IMR-90 (cell line): ENCODE results near the gene HADH. TPM values are rescaled to one million over a fixed set of nuclear protein-coding genes. Genes with fewer than 3 reads are reported as not detected.

Source experiments
- ATAC-seq: fragments of 200-7000 bp; cut with Tn5 transposase; 2 replicates; pipeline ENCODE4 v1.9.1; 2020; ENCODE audit warnings: low read depth, mild to moderate bottlenecking, moderate library complexity
- BruUV-seq: library from RNA; stranded (reverse); fragments of 400-500 nt; replicated peaks from 2 replicates; lab custom pipeline; 2021; lab: Mats Ljungman, UMichigan
- CTCF ChIA-PET: fragments of 300-600 bp; formaldehyde crosslinking; extraction: SDS; loops from one replicate; lab custom pipeline; 2021; ENCODE audit warnings: antibody characterized with exemption; lab: Yijun Ruan, JAX
- POLR2A ChIA-PET: fragments of 300-600 bp; sonication (Branson Sonifier 250); formaldehyde crosslinking; loops from one replicate; lab custom pipeline; 2022; ENCODE audit warnings: antibody characterized with exemption; ENCODE audit not compliant: unreplicated experiment; lab: Charles Lee
- DNase-seq: peaks from one replicate; pipeline ENCODE4 v3.0.0; 2013
- H2AFZ ChIP-seq: replicated peaks from 2 replicates; pipeline ENCODE3; 2013; ENCODE audit warnings: low read length, mild to moderate bottlenecking; ENCODE audit not compliant: poor library complexity
- H2AK5ac ChIP-seq: 2 replicates; pipeline ENCODE4 v1.6.1; 2013; ENCODE audit warnings: low read depth, low read length, inconsistent platforms
- H2AK9ac ChIP-seq: replicated peaks from 2 replicates; pipeline ENCODE3; 2013; ENCODE audit warnings: mild to moderate bottlenecking, low read depth, low read length, moderate library complexity; ENCODE audit not compliant: poor library complexity
- H2BK120ac ChIP-seq: 2 replicates; pipeline ENCODE4 v1.6.1; 2013; ENCODE audit warnings: low read depth, low read length, inconsistent platforms
- H2BK15ac ChIP-seq: 3 replicates; pipeline ENCODE4 v1.6.1; 2013; ENCODE audit warnings: low read depth, low read length, inconsistent platforms
- H2BK20ac ChIP-seq: 2 replicates; pipeline ENCODE4 v1.6.1; 2013; ENCODE audit warnings: low read depth, mild to moderate bottlenecking, inconsistent platforms, low read length, moderate library complexity
- H2BK5ac ChIP-seq: 2 replicates; pipeline ENCODE4 v1.6.1; 2013; ENCODE audit warnings: mild to moderate bottlenecking, low read depth, low read length, inconsistent platforms; ENCODE audit not compliant: poor library complexity, severe bottlenecking
- H3K14ac ChIP-seq: replicated peaks from 2 replicates; pipeline ENCODE4 v1.6.1; 2013; ENCODE audit warnings: low read depth, low read length, inconsistent platforms
- H3K18ac ChIP-seq: 2 replicates; pipeline ENCODE4 v1.6.1; 2013; ENCODE audit warnings: low read depth, low read length, control low read depth
- H3K23ac ChIP-seq: 2 replicates; pipeline ENCODE4 v1.6.1; 2013; ENCODE audit warnings: low read depth, low read length, inconsistent platforms
- H3K27ac ChIP-seq: 2 replicates; pipeline ENCODE4 v1.5.1; 2013; ENCODE audit warnings: mild to moderate bottlenecking, control low read depth, low read length; ENCODE audit not compliant: insufficient read depth
- H3K27me3 ChIP-seq: 2 replicates; pipeline ENCODE4 v1.6.1; 2013; ENCODE audit warnings: low read length; ENCODE audit not compliant: control insufficient read depth, insufficient read depth
- H3K36me3 ChIP-seq: 2 replicates; pipeline ENCODE4 v1.6.1; 2013; ENCODE audit warnings: low read length, mixed read lengths; ENCODE audit not compliant: control insufficient read depth, insufficient read depth
- H3K4ac ChIP-seq: 2 replicates; pipeline ENCODE4 v1.6.1; 2013; ENCODE audit warnings: low read depth, low read length, inconsistent platforms
- H3K4me1 ChIP-seq: 2 replicates; pipeline ENCODE4 v1.6.1; 2013; ENCODE audit warnings: low read length, mixed read lengths; ENCODE audit not compliant: control insufficient read depth, insufficient read depth
- H3K4me2 ChIP-seq: 2 replicates; pipeline ENCODE4 v1.6.1; 2013; ENCODE audit warnings: low read depth, mild to moderate bottlenecking, control low read depth, low read length, moderate library complexity
- H3K4me3 ChIP-seq: 2 replicates; pipeline ENCODE4 v1.5.1; 2013; ENCODE audit warnings: low read depth, mild to moderate bottlenecking, control low read depth, low read length, moderate library complexity; ENCODE audit not compliant: insufficient read depth
- H3K56ac ChIP-seq: 2 replicates; pipeline ENCODE4 v1.6.1; 2013; ENCODE audit warnings: low read length, inconsistent platforms; ENCODE audit not compliant: insufficient read depth; ENCODE audit errors: extremely low read depth
- H3K79me1 ChIP-seq, 2 experiments: 2 replicates each; pipeline ENCODE4 v1.6.1; 2013; ENCODE audit warnings: low read length in 2 of 2, inconsistent platforms in 1 of 2, low read depth in 1 of 2
- H3K9ac ChIP-seq: 2 replicates; pipeline ENCODE4 v1.6.1; 2013; ENCODE audit warnings: low read depth, low read length, control low read depth
- H3K9me1 ChIP-seq: 2 replicates; pipeline ENCODE4 v1.6.1; 2013; ENCODE audit warnings: low read length, inconsistent platforms; ENCODE audit not compliant: insufficient read depth
- H3K9me3 ChIP-seq: 2 replicates; pipeline ENCODE4 v1.6.1; 2013; ENCODE audit warnings: low read length; ENCODE audit not compliant: control insufficient read depth, insufficient read depth
- H4K20me1 ChIP-seq: 2 replicates; pipeline ENCODE4 v1.6.1; 2013; ENCODE audit warnings: low read length, inconsistent platforms; ENCODE audit not compliant: insufficient read depth
- H4K5ac ChIP-seq: 2 replicates; pipeline ENCODE4 v1.6.1; 2013; ENCODE audit warnings: mild to moderate bottlenecking, low read depth, low read length, control low read depth
- H4K8ac ChIP-seq, 2 experiments: 2 replicates each; pipeline ENCODE4 v1.6.1; 2013; ENCODE audit warnings: low read depth in 2 of 2, low read length in 2 of 2, control low read depth in 1 of 2, inconsistent platforms in 1 of 2
- H4K91ac ChIP-seq: 2 replicates; pipeline ENCODE4 v1.6.1; 2013; ENCODE audit warnings: low read depth, low read length, inconsistent platforms; ENCODE audit not compliant: insufficient read depth
- BHLHE40 ChIP-seq: fragments of 150-350 bp; IDR thresholded peaks from 2 replicates; pipeline ENCODE4 v1.6.1; 2016; ENCODE audit warnings: mild to moderate bottlenecking, low read depth, low read length
- CHD1 ChIP-seq: IDR thresholded peaks from 2 replicates; pipeline ENCODE4 v1.6.1; 2012; ENCODE audit warnings: low read depth, low read length, improper control_type of control experiment
- WGBS, 2 experiments: methylation state at CpG; one replicate each; pipeline versions ENCODE4 v1.1.5 to v1.1.7; 2013; ENCODE audit warnings: missing lambda C conversion rate in 2 of 2; ENCODE audit not compliant: insufficient read length in 1 of 2; ENCODE audit errors: extremely low coverage in 2 of 2; 5-methylcytosine and 5-hydroxymethylcytosine counted together
- dilution Hi-C: fragments of 300-500 bp; cut with HindIII; formaldehyde crosslinking; loops from one replicate; pipeline ENCODE4 v1.14.3; 2018; ENCODE audit warnings: low sequenced_read_pairs; ENCODE audit not compliant: unreplicated experiment
- in situ Hi-C: fragments of 300-500 bp; cut with MboI; formaldehyde crosslinking; loops from 3 replicates; pipeline ENCODE4 v1.14.3; 2019; ENCODE audit warnings: low sequenced_read_pairs, inconsistent platforms, mixed read lengths
- intact Hi-C: fragments of 100-400 bp; cut with micrococcal nuclease; formaldehyde crosslinking; loops from 2 replicates; pipeline ENCODE4 v1.10.0; 2022
- polyA plus RNA-seq, 3 experiments: library from polyadenylated mRNA; depleted of rRNA; stranded (reverse); fragments of >200 nt; gene quantifications; 2 replicates each; pipeline ENCODE4 v1.2.3, GENCODE V29; 2012; ENCODE audit warnings: low replicate concordance in 1 of 3
- total RNA-seq: library from RNA; depleted of rRNA; stranded (reverse); fragments of >200 nt; gene quantifications from 2 replicates; pipeline ENCODE4 v1.2.3, GENCODE V29; 2012

The HADH gene
- total and polyA plus RNA-seq, 2 of the 4 experiments (the other 2 are of a cell fraction) = 6.8 to 22.6 TPM

GRCh38 chr4:108007984-108008383 lies 18.3 kb downstream of the HADH start:
- H3K23ac ChIP-seq = no peak overlapping the region
- peaks cover 4% of the 10 kb centered on the region for H3K9me1 ChIP-seq
- H2BK20ac ChIP-seq = no peak overlapping the region
- ATAC-seq (no peak), DNase-seq (no peak)
- no TSS peak for BruUV-seq
- H3K27me3 ChIP-seq = no peaks in the 10 kb centered on the region
- no peaks in the 10 kb centered on the region for H3K79me1 ChIP-seq
- no peaks in the 10 kb centered on the region for H4K20me1 ChIP-seq
- TF ChIP-seq BHLHE40 (no peak), CHD1 (no peak)
- no peak overlapping the region for H3K4ac ChIP-seq
- H2AK9ac ChIP-seq = peak overlapping the region; percentile 43
- H3K9ac ChIP-seq = no peak overlapping the region
- H2AK5ac ChIP-seq = no peak overlapping the region
- no peak overlapping the region for H3K14ac ChIP-seq
- H3K56ac ChIP-seq = no peak overlapping the region
- no peak overlapping the region for H2BK15ac ChIP-seq
- ChIA-PET CTCF (no interaction called here), POLR2A (no interaction called here)
- dilution Hi-C loops (no loop called here), in situ Hi-C loops (no loop called here), intact Hi-C loops (no loop called here)
- H3K4me2 ChIP-seq = no peak overlapping the region
- H3K27ac ChIP-seq = no peak overlapping the region
- H4K91ac ChIP-seq = no peak overlapping the region
- no peak overlapping the region for H4K5ac ChIP-seq
- H3K9me3 ChIP-seq = no peaks in the 10 kb centered on the region
- WGBS, 2 experiments = 100% methylated on average over 5 of the region's 7 CpGs; no CpG with 5 or more reads in 1 of the 2 experiments
- no peak overlapping the region for H4K8ac ChIP-seq
- H3K4me1 ChIP-seq = peaks cover 6% of the 10 kb centered on the region; the same call in 1 of the 2 replicates
- no peak overlapping the region for H2BK120ac ChIP-seq
- H3K18ac ChIP-seq = no peak overlapping the region
- no peak overlapping the region for H2AFZ ChIP-seq
- H3K4me3 ChIP-seq = no peak overlapping the region
- H3K36me3 ChIP-seq = no peaks in the 10 kb centered on the region
- no peak overlapping the region for H2BK5ac ChIP-seq
